Keratinocyte (primary cell): ENCODE data around the gene BAG3. TPM values are rescaled to one million over a fixed set of nuclear protein-coding genes. Genes with fewer than 3 reads are reported as not detected.

Experiments used
- DNase-seq: peaks from one replicate; pipeline ENCODE4 v3.0.0-alpha.2; 2011; ENCODE audit warnings: low read depth, missing footprints, low spot score
- FAIRE-seq: peaks from 2 replicates; lab custom pipeline; 2011; peaks lifted over from hg19 to GRCh38; lab: Jason Lieb, UNC
- H2AFZ ChIP-seq: 2 replicates; pipeline ENCODE4 v1.6.0; 2012; ENCODE audit warnings: low read length, control low read depth, inconsistent platforms; ENCODE audit not compliant: control insufficient read depth
- H3K27ac ChIP-seq: 2 replicates; pipeline ENCODE4 v1.5.1; 2011; ENCODE audit warnings: low read length; ENCODE audit not compliant: control insufficient read depth, insufficient read depth
- H3K27me3 ChIP-seq: 3 replicates; pipeline ENCODE4 v1.6.0; 2011; ENCODE audit warnings: low read length; ENCODE audit not compliant: control insufficient read depth, insufficient read depth; ENCODE audit errors: extremely low read depth
- H3K36me3 ChIP-seq, 2 experiments: 2 replicates in 1 of 2; 3 replicates in 1 of 2; pipeline ENCODE4 v1.5.1; 2011; ENCODE audit warnings: low read length in 2 of 2, mild to moderate bottlenecking in 1 of 2; ENCODE audit not compliant: control insufficient read depth in 2 of 2, insufficient read depth in 2 of 2; ENCODE audit errors: extremely low read depth in 1 of 2
- H3K4me1 ChIP-seq: 3 replicates; pipeline ENCODE4 v1.5.1; 2011; ENCODE audit warnings: low read length; ENCODE audit not compliant: control insufficient read depth, insufficient read depth; ENCODE audit errors: extremely low read depth
- H3K4me2 ChIP-seq: 3 replicates; pipeline ENCODE4 v1.6.0; 2011; ENCODE audit warnings: low read depth, low read length; ENCODE audit not compliant: control insufficient read depth, insufficient read depth; ENCODE audit errors: extremely low read depth
- H3K4me3 ChIP-seq, 3 experiments: fragments of 200-600 bp in 1 of 3; sonication (generic) in 1 of 3; 2 replicates in 2 of 3; 3 replicates in 1 of 3; pipeline ENCODE4 v1.5.1; 2011 to 2016; ENCODE audit warnings: low read length in 3 of 3, mild to moderate bottlenecking in 3 of 3, control low read depth in 2 of 3, inconsistent platforms in 1 of 3, low read depth in 1 of 3, mixed read lengths in 1 of 3, mixed run types in 1 of 3, moderate library complexity in 1 of 3; ENCODE audit not compliant: control insufficient read depth in 2 of 3, insufficient read depth in 2 of 3; ENCODE audit errors: extremely low read depth in 1 of 3
- H3K79me2 ChIP-seq: 2 replicates; pipeline ENCODE4 v1.6.0; 2012; ENCODE audit warnings: low read length; ENCODE audit not compliant: control insufficient read depth, insufficient read depth
- H3K9ac ChIP-seq: 3 replicates; pipeline ENCODE4 v1.6.0; 2011; ENCODE audit warnings: low read length; ENCODE audit not compliant: control insufficient read depth, insufficient read depth; ENCODE audit errors: extremely low read depth
- H3K9me1 ChIP-seq: 3 replicates; pipeline ENCODE4 v1.6.0; 2011; ENCODE audit warnings: low read length; ENCODE audit not compliant: control insufficient read depth, insufficient read depth; ENCODE audit errors: extremely low read depth
- H3K9me3 ChIP-seq: 2 replicates; pipeline ENCODE4 v1.5.1; 2012; ENCODE audit warnings: low read depth, low read length; ENCODE audit not compliant: control insufficient read depth
- H4K20me1 ChIP-seq: 3 replicates; pipeline ENCODE4 v1.6.0; 2011; ENCODE audit warnings: low read length; ENCODE audit not compliant: control insufficient read depth, insufficient read depth; ENCODE audit errors: extremely low read depth
- EZH2 ChIP-seq: IDR thresholded peaks from one replicate; pipeline ENCODE4 v1.6.1; 2012; ENCODE audit warnings: inconsistent platforms, mild to moderate bottlenecking, low read length, moderate library complexity
- dilution Hi-C: fragments of 300-500 bp; cut with MboI; formaldehyde crosslinking; loops from one replicate; pipeline ENCODE4 v1.7.0; 2020; ENCODE audit warnings: low sequenced_read_pairs; ENCODE audit not compliant: extremely low pct_ligation_motif_present
- polyA plus RNA-seq, 5 experiments: library from polyadenylated mRNA; depleted of rRNA in 3 of 5; stranded (reverse) in 3 of 5; stranded (forward) in 1 of 5; unstranded in 1 of 5; fragments of >200 nt; gene quantifications; 1 replicate in 1 of 5; 2 replicates in 3 of 5; 3 replicates in 1 of 5; pipeline versions ENCODE4 v1.2.1 to v1.2.3, GENCODE V29; 2011 to 2012; ENCODE audit warnings: missing spikeins in 2 of 5, low read depth in 1 of 5, low replicate concordance in 1 of 5
- TF ChIP-seq, protein P1 (sequence below), 3 experiments: IDR thresholded peaks in 1 of 3; conservative IDR thresholded peaks in 1 of 3; optimal IDR thresholded peaks in 1 of 3; 2 replicates in 2 of 3; 3 replicates in 1 of 3; pipeline versions ENCODE3 to v1.5.1; 2011; ENCODE audit warnings: low read length in 3 of 3, mild to moderate bottlenecking in 3 of 3, moderate library complexity in 2 of 3, control low read depth in 1 of 3, inconsistent platforms in 1 of 3; ENCODE audit not compliant: insufficient read depth in 2 of 3; ENCODE audit errors: extremely low read depth in 1 of 3

BAG3 gene
- polyA plus RNA-seq, 1 donor (not counting 4 experiments of a cell fraction or from before 2014, with no cell fraction given), result 26.2 TPM

DNA sequence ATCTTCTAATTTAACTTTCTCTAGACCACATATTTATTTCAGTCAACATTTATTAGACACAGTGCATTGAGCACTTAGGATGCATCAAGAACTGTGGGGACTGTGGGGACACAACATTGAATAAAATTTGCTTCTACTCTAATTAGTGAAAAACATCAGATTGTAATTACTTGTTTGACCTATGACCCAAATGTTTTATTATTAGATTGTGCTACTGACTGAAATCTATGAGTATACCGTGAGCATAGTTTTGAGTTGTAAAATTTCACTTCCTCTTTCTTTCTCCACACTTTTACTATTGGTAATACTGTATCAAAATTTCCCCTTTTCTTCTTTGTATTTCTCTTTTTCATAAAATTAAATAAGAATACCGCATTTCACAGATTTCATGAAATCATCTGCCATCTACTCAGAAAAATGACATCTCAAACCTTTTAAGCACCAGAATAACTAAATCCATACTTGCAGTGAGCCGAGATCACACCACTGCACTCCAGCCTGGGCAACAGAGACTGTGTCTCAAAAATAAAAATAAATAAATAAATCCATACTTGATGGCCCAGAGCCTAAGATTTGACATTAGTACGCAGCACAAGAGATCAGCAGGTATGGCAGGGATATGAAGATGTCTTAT, 49.3 kb downstream of the BAG3 start:
- H3K27ac ChIP-seq, result no peak overlapping the region
- dilution Hi-C loops, result no loop called here
- H3K36me3 ChIP-seq, result no peaks in the 10 kb centered on the region
- H3K4me2 ChIP-seq, result no peak overlapping the region
- DNase-seq, result no peak
- H4K20me1 ChIP-seq, result no peaks in the 10 kb centered on the region
- H3K9me3 ChIP-seq, result no peaks in the 10 kb centered on the region
- H3K9me1 ChIP-seq, result no peaks in the 10 kb centered on the region
- H3K4me1 ChIP-seq, result peaks cover 3% of the 10 kb centered on the region
- H2AFZ ChIP-seq, result no peak overlapping the region
- no peak for TF ChIP-seq EZH2
- TF ChIP-seq, protein P1, sequence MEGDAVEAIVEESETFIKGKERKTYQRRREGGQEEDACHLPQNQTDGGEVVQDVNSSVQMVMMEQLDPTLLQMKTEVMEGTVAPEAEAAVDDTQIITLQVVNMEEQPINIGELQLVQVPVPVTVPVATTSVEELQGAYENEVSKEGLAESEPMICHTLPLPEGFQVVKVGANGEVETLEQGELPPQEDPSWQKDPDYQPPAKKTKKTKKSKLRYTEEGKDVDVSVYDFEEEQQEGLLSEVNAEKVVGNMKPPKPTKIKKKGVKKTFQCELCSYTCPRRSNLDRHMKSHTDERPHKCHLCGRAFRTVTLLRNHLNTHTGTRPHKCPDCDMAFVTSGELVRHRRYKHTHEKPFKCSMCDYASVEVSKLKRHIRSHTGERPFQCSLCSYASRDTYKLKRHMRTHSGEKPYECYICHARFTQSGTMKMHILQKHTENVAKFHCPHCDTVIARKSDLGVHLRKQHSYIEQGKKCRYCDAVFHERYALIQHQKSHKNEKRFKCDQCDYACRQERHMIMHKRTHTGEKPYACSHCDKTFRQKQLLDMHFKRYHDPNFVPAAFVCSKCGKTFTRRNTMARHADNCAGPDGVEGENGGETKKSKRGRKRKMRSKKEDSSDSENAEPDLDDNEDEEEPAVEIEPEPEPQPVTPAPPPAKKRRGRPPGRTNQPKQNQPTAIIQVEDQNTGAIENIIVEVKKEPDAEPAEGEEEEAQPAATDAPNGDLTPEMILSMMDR (optimal IDR thresholded peaks at IDR 0.05 in 1 of 3, IDR thresholded peaks at IDR 0.05 in 1 of 3, conservative IDR thresholded peaks at IDR 0.05 in 1 of 3; ENCODE audit: extremely low read depth in 1 of 3, insufficient read depth in 2 of 3, low read length in 3 of 3), result no peak
- no peak for FAIRE-seq
- no peak overlapping the region for H3K4me3 ChIP-seq
- no peak overlapping the region for H3K9ac ChIP-seq
- H3K27me3 ChIP-seq, result no peaks in the 10 kb centered on the region
- no peaks in the 10 kb centered on the region for H3K79me2 ChIP-seq

DNA sequence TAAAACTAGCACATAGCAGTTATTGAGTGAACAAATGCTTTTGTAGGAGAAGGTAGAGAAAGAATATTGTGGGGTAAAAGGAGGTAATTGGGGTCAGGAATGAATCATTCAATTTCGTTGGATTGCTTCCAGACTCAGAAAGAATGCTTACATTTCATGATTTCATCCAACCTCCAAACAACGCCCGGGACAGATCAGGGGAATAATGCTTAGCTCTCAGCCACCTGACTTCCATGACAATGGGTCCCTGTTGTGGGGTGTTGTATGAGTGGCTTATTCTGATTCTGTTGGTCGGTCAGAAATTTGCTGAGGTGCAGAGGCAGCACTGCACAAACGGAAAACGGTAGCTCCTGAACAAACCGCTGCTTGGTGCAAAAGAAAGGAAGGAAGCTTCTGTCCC, 50.7 kb downstream of the BAG3 start:
- no peak for DNase-seq
- peak; percentile 73 for FAIRE-seq
- Histone ChIP-seq H3K27me3 (no peaks in the 10 kb centered on the region), H3K9ac (no peak overlapping the region), H3K27ac (no peak overlapping the region), H3K9me3 (no peaks in the 10 kb centered on the region), H3K79me2 (no peaks in the 10 kb centered on the region), H3K9me1 (no peaks in the 10 kb centered on the region), H3K36me3 (no peaks in the 10 kb centered on the region), H4K20me1 (no peaks in the 10 kb centered on the region), H3K4me1 (peaks cover 3% of the 10 kb centered on the region), H2AFZ (no peak overlapping the region), H3K4me3 (no peak overlapping the region), H3K4me2 (no peak overlapping the region)
- no peak for TF ChIP-seq EZH2
- TF ChIP-seq, protein P1 (optimal IDR thresholded peaks at IDR 0.05 in 1 of 3, IDR thresholded peaks at IDR 0.05 in 1 of 3, conservative IDR thresholded peaks at IDR 0.05 in 1 of 3; ENCODE audit: extremely low read depth in 1 of 3, insufficient read depth in 2 of 3, low read length in 3 of 3), result no peak
- dilution Hi-C loops, result no loop called here
